Measurements from ENCODE around the gene TMEM61.

Gene TMEM61

DNA sequence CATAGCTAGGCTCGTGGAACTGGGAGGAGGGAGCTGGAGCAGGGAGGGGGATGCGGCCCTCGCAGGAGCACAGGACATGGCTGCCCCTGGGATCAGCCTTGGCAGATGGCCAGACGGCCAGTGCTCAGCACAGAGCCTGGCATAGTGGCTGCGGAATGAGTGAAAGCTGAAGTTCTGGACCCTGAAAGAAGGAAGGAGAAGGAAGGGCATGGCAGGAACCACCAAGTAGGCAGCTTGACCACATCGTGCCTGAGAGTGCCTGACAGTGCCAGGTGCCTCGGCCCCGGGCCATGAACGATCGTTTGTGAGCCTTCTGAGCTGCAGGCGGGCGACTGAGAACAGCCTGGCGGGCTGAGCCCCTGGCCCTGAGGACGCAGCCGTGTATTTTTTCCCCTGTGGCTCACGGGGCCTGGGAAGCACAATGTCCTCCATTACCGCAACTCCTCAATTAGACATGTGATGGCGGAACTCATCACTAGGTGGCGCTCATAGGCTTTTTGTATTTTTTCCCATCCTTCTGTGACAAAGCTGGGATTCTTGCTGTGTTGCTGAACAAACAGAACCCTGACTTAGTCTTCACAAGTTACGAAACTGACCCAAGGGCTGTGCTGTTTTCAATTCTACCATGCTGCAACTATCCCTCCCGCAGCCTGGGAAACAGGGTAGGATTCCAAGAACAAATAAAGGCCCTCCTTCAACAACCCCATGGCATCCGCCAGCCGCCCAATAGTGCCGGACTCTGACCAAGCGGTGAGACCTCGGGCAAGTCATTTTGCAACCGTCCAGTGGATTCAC lies 29.9 kb upstream of the TMEM61 start:
- Histone ChIP-seq H3K27ac (ENCODE audit: low read depth, low read length) (no peak overlapping the region), H3K4me2 (ENCODE audit: low read depth, low read length, poor library complexity, severe bottlenecking) (no peak overlapping the region), H3K9me2 (replicated peaks; ENCODE audit: insufficient read depth, low read length) (no peaks in the 10 kb centered on the region), H3K9me3 (ENCODE audit: insufficient read depth, low read length) (no peaks in the 10 kb centered on the region), H4K20me1 (ENCODE audit: low read depth, low read length) (no peaks in the 10 kb centered on the region), H3K79me2 (ENCODE audit: insufficient read depth, low read length) (no peaks in the 10 kb centered on the region), H3K4me3 (ENCODE audit: insufficient read depth, low read length, poor library complexity, severe bottlenecking) (no peak overlapping the region), H3K36me3 (ENCODE audit: low read length) (no peaks in the 10 kb centered on the region), H3F3A (ENCODE audit: insufficient read depth) (no peaks in the 10 kb centered on the region), H3K9ac (ENCODE audit: low read length) (no peak overlapping the region), H3K27me3 (ENCODE audit: low read length) (no peaks in the 10 kb centered on the region), H2AFZ (ENCODE audit: low read depth, low read length, severe bottlenecking) (no peak overlapping the region)
- no peak for TF ChIP-seq EZH2phosphoT487 (conservative IDR thresholded peaks at IDR 0.05; ENCODE audit: low read length)
- TF ChIP-seq, protein P1, sequence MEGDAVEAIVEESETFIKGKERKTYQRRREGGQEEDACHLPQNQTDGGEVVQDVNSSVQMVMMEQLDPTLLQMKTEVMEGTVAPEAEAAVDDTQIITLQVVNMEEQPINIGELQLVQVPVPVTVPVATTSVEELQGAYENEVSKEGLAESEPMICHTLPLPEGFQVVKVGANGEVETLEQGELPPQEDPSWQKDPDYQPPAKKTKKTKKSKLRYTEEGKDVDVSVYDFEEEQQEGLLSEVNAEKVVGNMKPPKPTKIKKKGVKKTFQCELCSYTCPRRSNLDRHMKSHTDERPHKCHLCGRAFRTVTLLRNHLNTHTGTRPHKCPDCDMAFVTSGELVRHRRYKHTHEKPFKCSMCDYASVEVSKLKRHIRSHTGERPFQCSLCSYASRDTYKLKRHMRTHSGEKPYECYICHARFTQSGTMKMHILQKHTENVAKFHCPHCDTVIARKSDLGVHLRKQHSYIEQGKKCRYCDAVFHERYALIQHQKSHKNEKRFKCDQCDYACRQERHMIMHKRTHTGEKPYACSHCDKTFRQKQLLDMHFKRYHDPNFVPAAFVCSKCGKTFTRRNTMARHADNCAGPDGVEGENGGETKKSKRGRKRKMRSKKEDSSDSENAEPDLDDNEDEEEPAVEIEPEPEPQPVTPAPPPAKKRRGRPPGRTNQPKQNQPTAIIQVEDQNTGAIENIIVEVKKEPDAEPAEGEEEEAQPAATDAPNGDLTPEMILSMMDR (IDR thresholded peaks at IDR 0.05; ENCODE audit: insufficient read depth, low read length, poor library complexity, severe bottlenecking): peak; percentile 67

DNA sequence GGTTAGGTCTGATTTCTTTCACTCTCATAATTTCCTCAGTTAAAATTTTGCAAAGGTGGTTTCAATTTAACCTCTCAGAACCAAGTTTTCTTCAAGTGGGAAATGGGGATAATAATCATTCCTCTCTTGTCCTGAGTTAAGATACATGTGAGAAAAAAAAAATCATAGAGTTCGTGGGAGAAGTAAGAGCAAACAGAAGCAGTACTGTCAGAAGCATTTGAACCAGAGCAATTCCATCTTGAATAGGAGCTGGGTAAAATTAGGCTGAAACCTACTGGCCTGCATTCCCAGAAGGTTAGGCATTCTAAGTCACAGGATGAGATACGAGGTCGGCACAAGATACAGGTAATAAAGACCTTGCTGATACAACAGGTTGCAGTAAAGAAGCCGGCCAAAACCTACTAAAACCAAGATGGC lies 28.6 kb upstream of the TMEM61 start:
- Histone ChIP-seq H3K79me2 (ENCODE audit: insufficient read depth, low read length) (no peaks in the 10 kb centered on the region), H4K20me1 (ENCODE audit: low read depth, low read length) (no peaks in the 10 kb centered on the region), H3K9me2 (replicated peaks; ENCODE audit: insufficient read depth, low read length) (no peaks in the 10 kb centered on the region), H3K27ac (ENCODE audit: low read depth, low read length) (no peak overlapping the region), H3K27me3 (ENCODE audit: low read length) (no peaks in the 10 kb centered on the region), H3K4me3 (ENCODE audit: insufficient read depth, low read length, poor library complexity, severe bottlenecking) (no peak overlapping the region), H3K36me3 (ENCODE audit: low read length) (no peaks in the 10 kb centered on the region), H3K4me2 (ENCODE audit: low read depth, low read length, poor library complexity, severe bottlenecking) (no peak overlapping the region), H2AFZ (ENCODE audit: low read depth, low read length, severe bottlenecking) (no peak overlapping the region), H3K9ac (ENCODE audit: low read length) (no peak overlapping the region), H3F3A (ENCODE audit: insufficient read depth) (no peaks in the 10 kb centered on the region), H3K9me3 (ENCODE audit: insufficient read depth, low read length) (no peaks in the 10 kb centered on the region)
- TF ChIP-seq, protein P1 (IDR thresholded peaks at IDR 0.05; ENCODE audit: insufficient read depth, low read length, poor library complexity, severe bottlenecking): no peak
- no peak for TF ChIP-seq EZH2phosphoT487 (conservative IDR thresholded peaks at IDR 0.05; ENCODE audit: low read length)

DNA sequence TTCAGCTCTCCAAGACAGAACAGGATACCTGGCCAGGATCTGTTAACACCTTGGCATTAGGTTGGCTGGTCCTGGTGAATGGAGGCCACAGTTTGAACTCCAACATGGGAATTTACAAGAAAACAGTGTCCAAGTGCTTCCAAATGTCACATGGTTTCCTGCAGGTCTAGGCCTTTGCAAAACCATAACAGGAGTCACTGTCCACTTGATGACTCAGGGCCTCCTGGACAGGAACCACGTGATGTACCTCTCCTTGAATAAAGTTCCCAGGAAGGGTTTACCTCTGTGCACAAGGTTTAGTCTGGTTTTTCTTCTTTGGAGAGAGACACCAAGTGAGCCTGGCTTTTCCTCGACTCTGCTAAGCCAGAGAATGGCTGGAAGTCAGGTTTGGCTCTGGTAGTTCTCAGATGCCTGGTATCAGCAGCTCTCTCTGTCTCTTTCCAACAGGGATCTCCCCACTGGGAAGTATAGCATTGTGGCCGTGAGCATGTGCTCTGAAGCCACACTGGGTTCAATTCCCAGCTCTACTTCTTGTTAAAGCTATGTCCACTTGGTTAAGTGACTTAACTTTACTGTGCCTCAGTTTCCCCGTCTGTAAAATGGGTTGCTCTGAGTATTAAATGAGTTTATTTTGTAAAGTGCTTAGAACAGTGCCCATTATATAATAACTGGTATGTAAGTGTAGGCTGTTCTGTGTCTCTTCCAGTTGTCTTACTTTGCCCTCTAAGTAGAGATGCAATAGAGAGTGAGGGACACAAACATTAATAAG lies 27.3 kb upstream of the TMEM61 start:
- Histone ChIP-seq H3K27me3 (ENCODE audit: low read length) (no peaks in the 10 kb centered on the region), H3K9ac (ENCODE audit: low read length) (no peak overlapping the region), H2AFZ (ENCODE audit: low read depth, low read length, severe bottlenecking) (no peak overlapping the region), H4K20me1 (ENCODE audit: low read depth, low read length) (no peaks in the 10 kb centered on the region), H3K9me2 (replicated peaks; ENCODE audit: insufficient read depth, low read length) (no peaks in the 10 kb centered on the region), H3K9me3 (ENCODE audit: insufficient read depth, low read length) (0 out of 2 replicates have a peak, but pooled peaks cover 6% of the 10 kb centered on the region), H3K4me2 (ENCODE audit: low read depth, low read length, poor library complexity, severe bottlenecking) (no peak overlapping the region), H3K4me3 (ENCODE audit: insufficient read depth, low read length, poor library complexity, severe bottlenecking) (no peak overlapping the region), H3F3A (ENCODE audit: insufficient read depth) (no peaks in the 10 kb centered on the region), H3K27ac (ENCODE audit: low read depth, low read length) (no peak overlapping the region), H3K79me2 (ENCODE audit: insufficient read depth, low read length) (no peaks in the 10 kb centered on the region), H3K36me3 (ENCODE audit: low read length) (no peaks in the 10 kb centered on the region)
- no peak for TF ChIP-seq EZH2phosphoT487 (conservative IDR thresholded peaks at IDR 0.05; ENCODE audit: low read length)
- TF ChIP-seq, protein P1 (IDR thresholded peaks at IDR 0.05; ENCODE audit: insufficient read depth, low read length, poor library complexity, severe bottlenecking): no peak

Data from SU-DHL-6 (cell line).